Measurements from ENCODE around the gene GPX4. TPM values are rescaled to one million over a fixed set of nuclear protein-coding genes. Genes with fewer than 3 reads are reported as not detected.

Gene GPX4
- total RNA-seq, 1 experiment from 2014 or later, result 355 TPM

DNA sequence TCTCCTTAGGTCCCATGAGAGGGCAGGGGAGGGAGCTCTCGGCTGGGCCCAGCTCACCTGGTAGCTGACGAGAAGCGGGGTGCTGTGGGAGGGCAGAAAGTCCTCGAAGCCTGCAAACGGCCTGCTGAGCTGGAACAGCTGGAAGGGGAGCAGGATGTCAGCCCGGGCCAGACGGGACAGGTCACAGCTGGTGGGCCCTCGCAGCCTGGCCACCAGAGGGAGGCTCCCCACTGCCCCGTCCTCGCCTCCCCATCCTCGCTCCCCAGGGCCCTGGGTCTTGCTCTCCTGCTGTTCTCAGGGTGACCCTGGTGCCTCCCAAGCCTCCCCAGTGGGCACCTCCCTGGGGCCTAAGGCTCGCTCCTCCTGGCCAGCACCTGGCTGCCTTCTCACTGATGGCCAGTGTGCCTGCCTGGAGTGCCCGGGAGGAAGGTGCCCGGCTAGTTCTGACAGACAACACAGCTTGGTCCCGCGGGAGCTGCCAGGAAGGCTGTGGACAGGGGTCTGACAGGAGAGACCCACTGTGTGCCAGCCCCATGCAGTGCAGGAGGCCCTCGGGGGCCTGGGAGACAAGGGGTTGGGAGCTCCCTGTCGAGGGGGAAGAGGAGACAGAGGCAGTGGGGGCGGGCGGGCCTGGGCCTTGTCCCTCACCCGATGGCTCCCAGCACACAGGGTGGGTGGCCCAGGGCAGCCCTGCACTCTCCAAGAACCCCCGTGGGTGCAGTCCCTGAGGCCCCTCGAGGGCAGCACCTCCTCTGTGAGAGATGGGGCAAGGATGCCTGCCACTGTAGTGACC is 20.3 kb downstream of the GPX4 start:
- H2AFZ ChIP-seq (ENCODE audit: low read length), result no peak overlapping the region

More for the DNA sequence above, 20.3 kb downstream of the GPX4 start:
- no peak overlapping the region for H4K5ac ChIP-seq (ENCODE audit: insufficient read length, low read depth, low read length)
- H3K79me2 ChIP-seq (ENCODE audit: insufficient read depth, low read length), result no peaks in the 10 kb centered on the region
- H3K18ac ChIP-seq (ENCODE audit: insufficient read length, low read depth, low read length), result no peak overlapping the region
- no peak overlapping the region for H2BK15ac ChIP-seq (ENCODE audit: low read depth, low read length)
- no peak overlapping the region for H4K91ac ChIP-seq (ENCODE audit: insufficient read length, low read depth, low read length)
- no peaks in the 10 kb centered on the region for H3K9me3 ChIP-seq (ENCODE audit: control insufficient read depth, low read depth, low read length)
- no peak overlapping the region for H4K8ac ChIP-seq (replicated peaks; ENCODE audit: insufficient read length, low read depth, low read length)
- no peak overlapping the region for H2AK5ac ChIP-seq (ENCODE audit: insufficient read length, low read length)
- no peak overlapping the region for H3K4ac ChIP-seq (ENCODE audit: low read depth, low read length)
- no peak overlapping the region for H3K56ac ChIP-seq (ENCODE audit: insufficient read length, low read depth, low read length)
- no CpG with 5 or more reads among the region's 23 CpGs for WGBS (ENCODE audit: extremely low coverage, insufficient read length, low lambda C conversion rate)
- H3K27me3 Mint-ChIP-seq (ENCODE audit: low read depth), result no peaks in the 10 kb centered on the region
- H3K4me2 ChIP-seq (ENCODE audit: insufficient read depth, insufficient read length, low read length), result no peak overlapping the region
- no peaks in the 10 kb centered on the region for H3K27me3 ChIP-seq (ENCODE audit: insufficient read depth, low read length)
- H2BK20ac ChIP-seq (ENCODE audit: low read depth, low read length, poor library complexity, severe bottlenecking), result no peak overlapping the region
- no peak overlapping the region for H3K23ac ChIP-seq (ENCODE audit: insufficient read length, low read depth, low read length)
- no peak overlapping the region; a peak in 1 of 5 replicates for H3K4me3 Mint-ChIP-seq
- TF ChIP-seq, protein P1, sequence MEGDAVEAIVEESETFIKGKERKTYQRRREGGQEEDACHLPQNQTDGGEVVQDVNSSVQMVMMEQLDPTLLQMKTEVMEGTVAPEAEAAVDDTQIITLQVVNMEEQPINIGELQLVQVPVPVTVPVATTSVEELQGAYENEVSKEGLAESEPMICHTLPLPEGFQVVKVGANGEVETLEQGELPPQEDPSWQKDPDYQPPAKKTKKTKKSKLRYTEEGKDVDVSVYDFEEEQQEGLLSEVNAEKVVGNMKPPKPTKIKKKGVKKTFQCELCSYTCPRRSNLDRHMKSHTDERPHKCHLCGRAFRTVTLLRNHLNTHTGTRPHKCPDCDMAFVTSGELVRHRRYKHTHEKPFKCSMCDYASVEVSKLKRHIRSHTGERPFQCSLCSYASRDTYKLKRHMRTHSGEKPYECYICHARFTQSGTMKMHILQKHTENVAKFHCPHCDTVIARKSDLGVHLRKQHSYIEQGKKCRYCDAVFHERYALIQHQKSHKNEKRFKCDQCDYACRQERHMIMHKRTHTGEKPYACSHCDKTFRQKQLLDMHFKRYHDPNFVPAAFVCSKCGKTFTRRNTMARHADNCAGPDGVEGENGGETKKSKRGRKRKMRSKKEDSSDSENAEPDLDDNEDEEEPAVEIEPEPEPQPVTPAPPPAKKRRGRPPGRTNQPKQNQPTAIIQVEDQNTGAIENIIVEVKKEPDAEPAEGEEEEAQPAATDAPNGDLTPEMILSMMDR (conservative IDR thresholded peaks at IDR 0.05), result no peak
- no peak overlapping the region for H3K27ac ChIP-seq (ENCODE audit: insufficient read length, low read depth, low read length)
- H3K4me1 ChIP-seq (ENCODE audit: insufficient read depth, low read length), result no peaks in the 10 kb centered on the region
- H3K27ac Mint-ChIP-seq, result peak overlapping the region in 1 of 3 experiments; percentile 66; a peak in 1 of 7 replicates
- H2BK120ac ChIP-seq (ENCODE audit: low read depth, low read length, poor library complexity, severe bottlenecking), result no peak overlapping the region
- H3K14ac ChIP-seq (ENCODE audit: insufficient read depth, low read length), result no peak overlapping the region
- H3K4me1 Mint-ChIP-seq, result peaks cover 2 to 7% of the 10 kb centered on the region in 2 experiments; a peak in 3 of 4 replicates
- no peaks in the 10 kb centered on the region for H3K79me1 ChIP-seq (ENCODE audit: insufficient read depth, low read depth, low read length, poor library complexity, severe bottlenecking)
- no peak overlapping the region for H2BK5ac ChIP-seq (ENCODE audit: insufficient read length, low read length)
- peaks cover 10 to 39% (median 28%) of the 10 kb centered on the region in 3 experiments; a peak in 6 of 7 replicates for H3K36me3 Mint-ChIP-seq (ENCODE audit: insufficient read depth in 1 of 3, low read depth in 3 of 3)
- H4K20me1 ChIP-seq (ENCODE audit: control insufficient read depth, insufficient read depth, insufficient read length), result no peaks in the 10 kb centered on the region
- no peak overlapping the region for H2BK12ac ChIP-seq (ENCODE audit: insufficient read length, low read depth, low read length)
- no peak overlapping the region for H3T11ph ChIP-seq (ENCODE audit: low read length)
- no peaks in the 10 kb centered on the region; a peak in 1 of 5 replicates for H3K9me3 Mint-ChIP-seq
- no peak overlapping the region for H3K9ac ChIP-seq (ENCODE audit: extremely low read depth, insufficient read length, low read length)
- no peaks in the 10 kb centered on the region for H3K23me2 ChIP-seq (ENCODE audit: insufficient read length, low read depth, low read length, poor library complexity, severe bottlenecking)
- no peak for DNase-seq
